Osteocyte (in vitro differentiated cells): ENCODE results near the gene WNT7B. TPM values are rescaled to one million over a fixed set of nuclear protein-coding genes. Genes with fewer than 3 reads are reported as not detected.

Experiments used
- DNase-seq: peaks from one replicate; pipeline ENCODE4 v3.0.0; 2021; ENCODE audit warnings: mixed read lengths; ENCODE audit not compliant: unreplicated experiment; ENCODE audit errors: extremely low spot score
- H3K27ac Mint-ChIP-seq: one replicate; pipeline ENCODE4 v1.8.0; 2021; ENCODE audit warnings: mild to moderate bottlenecking, mixed read lengths; ENCODE audit not compliant: unreplicated experiment
- H3K27me3 Mint-ChIP-seq: one replicate; pipeline ENCODE4 v1.8.0; 2021; ENCODE audit warnings: mixed read lengths; ENCODE audit not compliant: unreplicated experiment
- H3K36me3 Mint-ChIP-seq: one replicate; pipeline ENCODE4 v1.8.0; 2021; ENCODE audit warnings: mixed read lengths; ENCODE audit not compliant: unreplicated experiment
- H3K4me1 Mint-ChIP-seq: one replicate; pipeline ENCODE4 v1.8.0; 2021; ENCODE audit warnings: mixed read lengths; ENCODE audit not compliant: unreplicated experiment
- H3K4me3 Mint-ChIP-seq: one replicate; pipeline ENCODE4 v1.8.0; 2021; ENCODE audit warnings: mild to moderate bottlenecking, moderate library complexity, mixed read lengths; ENCODE audit not compliant: unreplicated experiment
- H3K9me3 Mint-ChIP-seq: one replicate; pipeline ENCODE4 v1.8.0; 2021; ENCODE audit warnings: mixed read lengths; ENCODE audit not compliant: unreplicated experiment
- CTCF ChIP-seq: fragments of 200-600 bp; sonication (generic); IDR thresholded peaks from 2 replicates; pipeline ENCODE4 v1.5.0; 2021; ENCODE audit warnings: antibody characterized with exemption, mild to moderate bottlenecking, moderate library complexity
- total RNA-seq: library from RNA; stranded (reverse); gene quantifications from 2 replicates; pipeline ENCODE4 v1.2.1, GENCODE V29; 2021

WNT7B gene
- total RNA-seq, 1 donor from 2014 or later: 2.3 TPM

GRCh38 chr22:45995405-45996101 lies 18.6 kb upstream of the WNT7B start:
- no peak for TF ChIP-seq CTCF
- Mint-ChIP-seq H3K27me3 (no peaks in the 10 kb centered on the region), H3K4me3 (no peak overlapping the region), H3K4me1 (peaks cover 53% of the 10 kb centered on the region), H3K27ac (peak overlapping the region; percentile 83), H3K36me3 (no peaks in the 10 kb centered on the region), H3K9me3 (no peaks in the 10 kb centered on the region)
- DNase-seq: no peak

- Mint-ChIP-seq H3K36me3 (no peaks in the 10 kb centered on the region), H3K9me3 (no peaks in the 10 kb centered on the region), H3K27ac (peak overlapping the region; percentile 59), H3K27me3 (no peaks in the 10 kb centered on the region), H3K4me1 (peaks cover 47% of the 10 kb centered on the region), H3K4me3 (no peak overlapping the region)
- TF ChIP-seq CTCF: peak; percentile 97
- peak; percentile 95 for DNase-seq
These were observed 17.8 kb upstream of the WNT7B start for GRCh38 chr22:45994491-45995404.

GRCh38 chr22:45993841-45994240 lies 16.9 kb upstream of the WNT7B start:
- DNase-seq: no peak
- Mint-ChIP-seq H3K27ac (no peak overlapping the region), H3K4me3 (no peak overlapping the region), H3K36me3 (no peaks in the 10 kb centered on the region), H3K4me1 (peaks cover 38% of the 10 kb centered on the region), H3K9me3 (no peaks in the 10 kb centered on the region), H3K27me3 (no peaks in the 10 kb centered on the region)
- TF ChIP-seq CTCF: no peak

- no peaks in the 10 kb centered on the region for H3K9me3 Mint-ChIP-seq
- H3K27me3 Mint-ChIP-seq: no peaks in the 10 kb centered on the region
- no peak for TF ChIP-seq CTCF
- DNase-seq: no peak
- no peak overlapping the region for H3K4me3 Mint-ChIP-seq
- peaks cover 31% of the 10 kb centered on the region for H3K4me1 Mint-ChIP-seq
- H3K36me3 Mint-ChIP-seq: no peaks in the 10 kb centered on the region
- H3K27ac Mint-ChIP-seq: no peak overlapping the region
These were observed 16.3 kb upstream of the WNT7B start for GRCh38 chr22:45993143-45993692.

- H3K4me3 Mint-ChIP-seq: no peak overlapping the region
- DNase-seq: no peak
- TF ChIP-seq CTCF: no peak
- no peaks in the 10 kb centered on the region for H3K9me3 Mint-ChIP-seq
- H3K27ac Mint-ChIP-seq: no peak overlapping the region
- no peaks in the 10 kb centered on the region for H3K27me3 Mint-ChIP-seq
- no peaks in the 10 kb centered on the region for H3K36me3 Mint-ChIP-seq
- H3K4me1 Mint-ChIP-seq: peaks cover 27% of the 10 kb centered on the region
These were observed 15.8 kb upstream of the WNT7B start for GRCh38 chr22:45992737-45993136.
